ENCODE data around the gene RNF141. TPM values are rescaled to one million over a fixed set of nuclear protein-coding genes. Genes with fewer than 3 reads are reported as not detected.

RNF141 gene
- total and polyA plus RNA-seq, 2 of the 13 experiments (the other 11 are each of a cell fraction or from before 2014, with no cell fraction given) = 9.3 to 22.4 TPM

GRCh38 chr11:10503777-10504480 lies 37.1 kb downstream of the RNF141 start:
- 86% methylated on average over 5 of the region's 5 CpGs for WGBS (ENCODE audit: low lambda C conversion rate)
- intact Hi-C loops (cut with micrococcal nuclease; ENCODE audit: unreplicated experiment) = no loop called here
- Histone ChIP-seq H3K4me2 (ENCODE audit: low read depth, low read length) (no peak overlapping the region), H3K4me1 (ENCODE audit: insufficient read depth, low read length) (no peaks in the 10 kb centered on the region), H3K36me3 (replicated peaks in 1 of 2; ENCODE audit: control insufficient read depth in 1 of 2, insufficient read depth in 2 of 2, low read length in 2 of 2) (no peaks in the 10 kb centered on the region), H3K79me2 (ENCODE audit: insufficient read depth, low read length) (no peaks in the 10 kb centered on the region), H3K27me3 (ENCODE audit: control insufficient read depth in 1 of 2, insufficient read depth in 2 of 2, low read length in 2 of 2) (no peaks in the 10 kb centered on the region), H4K20me1 (ENCODE audit: insufficient read depth, low read length) (no peaks in the 10 kb centered on the region; the same call in 1 of the 2 replicates), H3K4me3 (replicated peaks in 1 of 3; ENCODE audit: insufficient read depth in 1 of 3, low read depth in 2 of 3, low read length in 3 of 3) (no peak overlapping the region), H3K9me3 (ENCODE audit: low read length) (no peaks in the 10 kb centered on the region), H2AFZ (ENCODE audit: low read length) (no peak overlapping the region), H3K27ac (ENCODE audit: extremely low read length, insufficient read depth, low read length) (no peak overlapping the region), H3K9ac (ENCODE audit: insufficient read depth, low read depth, low read length) (no peak overlapping the region)
- ChIA-PET POLR2A (no interaction called here), CTCF (ENCODE audit: low intra/inter-chr PET ratio, low total read pairs) (no interaction called here)
- BruUV-seq (replicated peaks) = no TSS peak
- in situ Hi-C loops (cut with HindIII; ENCODE audit: extremely low pct_ligation_motif_present, low pct_unique_long_range_greater_than_20kb) = no loop called here
- ATAC-seq (no peak), FAIRE-seq (no peak), DNase-seq (ENCODE audit: low spot score) (no peak)
- no peak for TF ChIP-seq ZNF460 (CRISPR knock-in tag; IDR thresholded peaks at IDR 0.05; ENCODE audit: borderline replicate concordance)
- TF ChIP-seq ZNF383 (CRISPR knock-in tag; IDR thresholded peaks at IDR 0.05; ENCODE audit: borderline replicate concordance) = no peak
- TF ChIP-seq ZNF205 (CRISPR knock-in tag; IDR thresholded peaks at IDR 0.05) = no peak
- TF ChIP-seq ZNF407 (CRISPR knock-in tag; IDR thresholded peaks at IDR 0.05; ENCODE audit: not compliant biosample characterization) = no peak
- no peak for TF ChIP-seq NR2F1 (CRISPR knock-in tag; IDR thresholded peaks at IDR 0.05)
- TF ChIP-seq MAX (IDR thresholded peaks at IDR 0.05) = no peak
